ENCODE data around the gene FAM169A. TPM values are rescaled to one million over a fixed set of nuclear protein-coding genes. Genes with fewer than 3 reads are reported as not detected.

Gene FAM169A
- total RNA-seq, 2 donors from 2014 or later, result 49.8 to 50.5 TPM

DNA sequence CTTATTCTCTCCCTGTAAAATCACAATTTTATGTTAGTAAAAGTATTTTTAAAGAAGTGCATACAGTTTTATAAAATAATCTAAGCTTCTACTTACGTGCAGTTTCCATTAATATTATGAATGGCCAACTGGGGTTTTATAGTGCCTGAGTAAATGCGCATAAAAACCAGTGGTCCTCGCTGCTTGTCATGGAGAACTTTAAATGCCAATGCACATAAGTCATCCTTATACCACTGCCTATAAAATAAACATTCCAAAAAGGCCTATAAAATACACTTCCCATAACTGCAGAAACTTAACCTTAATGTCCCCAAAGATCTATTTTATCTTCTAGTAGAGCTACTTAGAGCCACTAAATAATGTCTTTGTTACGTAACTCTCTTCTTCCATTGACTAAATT, 127.8 kb downstream of the FAM169A start:
- no peak overlapping the region for H3K27ac ChIP-seq (ENCODE audit: low read depth, low read length)
- H3K9ac ChIP-seq (ENCODE audit: extremely low read depth, low read length, poor library complexity, severe bottlenecking), result no peak overlapping the region
- Mint-ChIP-seq H3K9me3 (no peaks in the 10 kb centered on the region), H3K27ac (no peak overlapping the region), H3K4me3 (no peak overlapping the region), H3K27me3 (ENCODE audit: insufficient read depth) (no peaks in the 10 kb centered on the region), H3K36me3 (ENCODE audit: low read depth) (peaks cover 41% of the 10 kb centered on the region), H3K4me1 (peaks cover 29% of the 10 kb centered on the region)
- TF ChIP-seq, protein P1, sequence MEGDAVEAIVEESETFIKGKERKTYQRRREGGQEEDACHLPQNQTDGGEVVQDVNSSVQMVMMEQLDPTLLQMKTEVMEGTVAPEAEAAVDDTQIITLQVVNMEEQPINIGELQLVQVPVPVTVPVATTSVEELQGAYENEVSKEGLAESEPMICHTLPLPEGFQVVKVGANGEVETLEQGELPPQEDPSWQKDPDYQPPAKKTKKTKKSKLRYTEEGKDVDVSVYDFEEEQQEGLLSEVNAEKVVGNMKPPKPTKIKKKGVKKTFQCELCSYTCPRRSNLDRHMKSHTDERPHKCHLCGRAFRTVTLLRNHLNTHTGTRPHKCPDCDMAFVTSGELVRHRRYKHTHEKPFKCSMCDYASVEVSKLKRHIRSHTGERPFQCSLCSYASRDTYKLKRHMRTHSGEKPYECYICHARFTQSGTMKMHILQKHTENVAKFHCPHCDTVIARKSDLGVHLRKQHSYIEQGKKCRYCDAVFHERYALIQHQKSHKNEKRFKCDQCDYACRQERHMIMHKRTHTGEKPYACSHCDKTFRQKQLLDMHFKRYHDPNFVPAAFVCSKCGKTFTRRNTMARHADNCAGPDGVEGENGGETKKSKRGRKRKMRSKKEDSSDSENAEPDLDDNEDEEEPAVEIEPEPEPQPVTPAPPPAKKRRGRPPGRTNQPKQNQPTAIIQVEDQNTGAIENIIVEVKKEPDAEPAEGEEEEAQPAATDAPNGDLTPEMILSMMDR (conservative IDR thresholded peaks at IDR 0.05), result no peak
- H3K4me1 ChIP-seq (ENCODE audit: control insufficient read depth, insufficient read depth, low read length), result peaks cover 12% of the 10 kb centered on the region
- no peak overlapping the region for H3K4me3 ChIP-seq (ENCODE audit: low read length)
- no peak for DNase-seq
- H3K36me3 ChIP-seq (ENCODE audit: control insufficient read depth, insufficient read depth, low read length), result peaks cover 84% of the 10 kb centered on the region
- WGBS, 2 experiments (ENCODE audit: insufficient coverage in 1 of 2, insufficient read length in 1 of 2), result 91 to 95% methylated on average over 4 of the region's 4 CpGs
- no peaks in the 10 kb centered on the region for H3K9me3 ChIP-seq (ENCODE audit: control insufficient read depth, low read length)
- no peaks in the 10 kb centered on the region for H3K27me3 ChIP-seq (ENCODE audit: control insufficient read depth, insufficient read depth, low read length, poor library complexity, severe bottlenecking)

DNA sequence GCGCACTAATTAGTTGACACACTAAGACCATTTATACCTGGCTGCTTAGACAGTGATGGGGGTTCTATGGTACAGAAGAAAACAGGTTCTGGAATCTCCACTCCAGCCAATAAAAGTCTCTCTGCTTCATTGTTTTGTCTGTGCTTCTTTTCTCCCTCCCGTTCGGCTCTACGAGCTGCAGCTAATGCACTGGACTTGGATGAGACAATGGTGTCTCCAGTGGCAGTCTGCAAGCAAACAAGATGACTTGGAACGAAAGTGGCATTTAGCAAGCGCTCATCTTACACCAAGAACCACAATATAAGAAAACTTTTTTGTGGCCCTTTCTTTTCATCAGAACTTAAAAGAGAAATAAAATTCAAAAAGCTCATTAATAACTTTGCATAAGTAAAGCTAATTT, 129.4 kb downstream of the FAM169A start:
- DNase-seq, result no peak
- Histone ChIP-seq H3K9ac (ENCODE audit: extremely low read depth, low read length, poor library complexity, severe bottlenecking) (no peak overlapping the region), H3K4me1 (ENCODE audit: control insufficient read depth, insufficient read depth, low read length) (peaks cover 12% of the 10 kb centered on the region), H3K4me3 (ENCODE audit: low read length) (no peak overlapping the region), H3K9me3 (ENCODE audit: control insufficient read depth, low read length) (no peaks in the 10 kb centered on the region), H3K27me3 (ENCODE audit: control insufficient read depth, insufficient read depth, low read length, poor library complexity, severe bottlenecking) (no peaks in the 10 kb centered on the region), H3K36me3 (ENCODE audit: control insufficient read depth, insufficient read depth, low read length) (peaks cover 89% of the 10 kb centered on the region), H3K27ac (ENCODE audit: low read depth, low read length) (no peak overlapping the region)
- TF ChIP-seq, protein P1 (conservative IDR thresholded peaks at IDR 0.05), result no peak
- Mint-ChIP-seq H3K4me3 (no peak overlapping the region), H3K9me3 (no peaks in the 10 kb centered on the region), H3K36me3 (ENCODE audit: low read depth) (peaks cover 38% of the 10 kb centered on the region), H3K27ac (no peak overlapping the region), H3K4me1 (peaks cover 30% of the 10 kb centered on the region), H3K27me3 (ENCODE audit: insufficient read depth) (no peaks in the 10 kb centered on the region)
- WGBS, 2 experiments (ENCODE audit: insufficient coverage in 1 of 2, insufficient read length in 1 of 2), result 89 to 94% methylated on average over 5 to 6 of the region's 6 CpGs

Other genes with a start within 250 kb of the FAM169A start
- 10 to 100 TPM; 64.2 to 70.8 TPM for gene ENC1, start 225.7 kb downstream of the FAM169A start, total RNA-seq
- 100 to 1,000 TPM in 1 of 2 donors, 10 to 100 TPM in 1; 68.4 to 112 TPM for gene HEXB, start 181.2 kb downstream of the FAM169A start, total RNA-seq
- gene GFM2, start 99.3 kb downstream of the FAM169A start, total RNA-seq, result 10 to 100 TPM; 43.1 to 44.5 TPM
- gene NSA2, start 99.1 kb downstream of the FAM169A start, total RNA-seq, result 10 to 100 TPM; 53.1 to 62.8 TPM
- 1 to 10 TPM; 2.5 to 4.2 TPM for gene GCNT4, start 186.2 kb upstream of the FAM169A start, total RNA-seq

Data from endodermal cell (in vitro differentiated cells).